ENCODE results near the gene KLRG1.

- no peak for TF ChIP-seq POLR2A (IDR thresholded peaks at IDR 0.05; ENCODE audit: control extremely low read depth in 1 of 2, low read depth in 2 of 2, low read length in 2 of 2)
- no peak for TF ChIP-seq SP2 (IDR thresholded peaks at IDR 0.05; ENCODE audit: low read length)
- TF ChIP-seq RAD21 (IDR thresholded peaks at IDR 0.05 in 1 of 2, conservative IDR thresholded peaks at IDR 0.05 in 1 of 2; ENCODE audit: low read depth in 2 of 2, low read length in 2 of 2): no peak
- no peak for TF ChIP-seq CTCF (IDR thresholded peaks at IDR 0.05; ENCODE audit: control extremely low read depth in 1 of 3, insufficient read depth in 1 of 3, low read depth in 1 of 3, low read length in 3 of 3)
- TF ChIP-seq HDAC2 (IDR thresholded peaks at IDR 0.05; ENCODE audit: borderline replicate concordance in 1 of 2, low read depth in 2 of 2, low read length in 2 of 2): no peak
- TF ChIP-seq POU5F1 (IDR thresholded peaks at IDR 0.05; ENCODE audit: low read depth, low read length): no peak
- TF ChIP-seq SAP30 (IDR thresholded peaks at IDR 0.05; ENCODE audit: insufficient read depth, insufficient replicate concordance, low read length): no peak
- no peak for TF ChIP-seq SP4 (IDR thresholded peaks at IDR 0.05; ENCODE audit: low read length)
- TF ChIP-seq RFX5 (IDR thresholded peaks at IDR 0.05; ENCODE audit: borderline replicate concordance, low read depth, low read length): no peak
These were observed 37.6 kb upstream of the KLRG1 start for GRCh38 chr12:8951744-8952143.

Measured in H1 (cell line).